22Rv1 (cell line): Measurements from ENCODE around the gene PNLDC1.

Experiments
- ZFX ChIP-seq: fragments of 450-650 bp; IDR thresholded peaks from 2 replicates; pipeline ENCODE4 v1.6.1; 2017; ENCODE audit warnings: antibody characterized with exemption, borderline replicate concordance
- TF ChIP-seq, protein P1 (sequence below): fragments of 450-650 bp; IDR thresholded peaks from 2 replicates; pipeline ENCODE4 v1.5.1; 2017; ENCODE audit warnings: mild to moderate bottlenecking

- TF ChIP-seq, protein P1, sequence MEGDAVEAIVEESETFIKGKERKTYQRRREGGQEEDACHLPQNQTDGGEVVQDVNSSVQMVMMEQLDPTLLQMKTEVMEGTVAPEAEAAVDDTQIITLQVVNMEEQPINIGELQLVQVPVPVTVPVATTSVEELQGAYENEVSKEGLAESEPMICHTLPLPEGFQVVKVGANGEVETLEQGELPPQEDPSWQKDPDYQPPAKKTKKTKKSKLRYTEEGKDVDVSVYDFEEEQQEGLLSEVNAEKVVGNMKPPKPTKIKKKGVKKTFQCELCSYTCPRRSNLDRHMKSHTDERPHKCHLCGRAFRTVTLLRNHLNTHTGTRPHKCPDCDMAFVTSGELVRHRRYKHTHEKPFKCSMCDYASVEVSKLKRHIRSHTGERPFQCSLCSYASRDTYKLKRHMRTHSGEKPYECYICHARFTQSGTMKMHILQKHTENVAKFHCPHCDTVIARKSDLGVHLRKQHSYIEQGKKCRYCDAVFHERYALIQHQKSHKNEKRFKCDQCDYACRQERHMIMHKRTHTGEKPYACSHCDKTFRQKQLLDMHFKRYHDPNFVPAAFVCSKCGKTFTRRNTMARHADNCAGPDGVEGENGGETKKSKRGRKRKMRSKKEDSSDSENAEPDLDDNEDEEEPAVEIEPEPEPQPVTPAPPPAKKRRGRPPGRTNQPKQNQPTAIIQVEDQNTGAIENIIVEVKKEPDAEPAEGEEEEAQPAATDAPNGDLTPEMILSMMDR = no peak
- no peak for TF ChIP-seq ZFX
Measured at GRCh38 chr6:159807150-159807858, 7.2 kb downstream of the PNLDC1 start.
